Transverse colon (tissue), 4 donors: ENCODE results near the gene ZNF367. TPM values are rescaled to one million over a fixed set of nuclear protein-coding genes. Genes with fewer than 3 reads are reported as not detected.

Experiments used
- DNase-seq: peaks from one replicate; pipeline ENCODE4 v3.0.0-alpha.2; 2019
- H3K27ac ChIP-seq, 4 donors: fragments of 200-600 bp; sonication (generic); 2 replicates each; pipeline ENCODE4 v1.5.1; 2016 to 2018; ENCODE audit warnings: inconsistent platforms in 4 of 4
- H3K27me3 ChIP-seq: fragments of 200-600 bp; sonication (generic); 2 replicates; pipeline ENCODE4 v1.5.1; 2017; ENCODE audit warnings: inconsistent platforms
- H3K36me3 ChIP-seq, 4 donors: fragments of 200-600 bp; sonication (generic); 2 replicates each; pipeline ENCODE4 v1.5.1; 2017 to 2019; ENCODE audit warnings: inconsistent platforms in 4 of 4
- H3K4me1 ChIP-seq, 4 donors: fragments of 200-600 bp; sonication (generic); 2 replicates each; pipeline ENCODE4 v1.5.1; 2017 to 2020; ENCODE audit warnings: inconsistent platforms in 4 of 4
- H3K4me3 ChIP-seq, 4 donors: fragments of 200-600 bp; sonication (generic); 1 replicate in 1 of 4; 2 replicates in 3 of 4; pipeline versions ENCODE4 v1.5.1 to v1.6.1; 2017 to 2019; ENCODE audit warnings: inconsistent platforms in 4 of 4
- H3K9me3 ChIP-seq, 2 donors: fragments of 200-600 bp; sonication (generic); 2 replicates each; pipeline ENCODE4 v1.5.1; 2017 to 2019; ENCODE audit warnings: inconsistent platforms in 2 of 2
- EP300 ChIP-seq: sonication (generic); formaldehyde crosslinking; IDR thresholded peaks from one replicate; pipeline ENCODE4 v1.6.1; 2017; ENCODE audit warnings: antibody characterized with exemption, low read depth
- POLR2A ChIP-seq: fragments of 450-650 bp; IDR thresholded peaks from one replicate; pipeline ENCODE4 v1.6.1; 2016; ENCODE audit warnings: antibody characterized with exemption, mild to moderate bottlenecking, moderate library complexity
- POLR2AphosphoS5 ChIP-seq, 3 donors: sonication (generic); formaldehyde crosslinking; IDR thresholded peaks; one replicate each; pipeline ENCODE4 v1.6.1; 2016; ENCODE audit warnings: antibody characterized with exemption in 3 of 3
- WGBS, 2 donors: methylation state at CpG; one replicate each; pipeline ENCODE4 v1.1.5; 2018; ENCODE audit warnings: low coverage in 1 of 2; 5-methylcytosine and 5-hydroxymethylcytosine counted together
- in situ Hi-C, 4 donors: fragments of 200-750 bp; cut with MboI; loops; one replicate each; pipeline versions ENCODE4 v1.15.0 to v1.15.1; 2017; ENCODE audit warnings: low sequenced_read_pairs in 3 of 4, low pct_ligation_motif_present in 1 of 4, low pct_unique_long_range_greater_than_20kb in 1 of 4
- intact Hi-C: fragments of 100-400 bp; cut with DNase I; formaldehyde crosslinking; loops from one replicate; pipeline ENCODE4 v1.15.1; 2023; ENCODE audit warnings: low total_unique reads
- total RNA-seq, 4 donors: library from RNA; depleted of rRNA; stranded (reverse); fragments of >200 nt; gene quantifications; one replicate each; pipeline ENCODE4 v1.1.0, GENCODE V29; 2016
- TF ChIP-seq, protein P1 (sequence below), 5 experiments: fragments of 200-600 bp in 3 of 5; fragments of 450-650 bp in 2 of 5; sonication (generic) in 3 of 5; IDR thresholded peaks; 1 replicate in 2 of 5; 2 replicates in 3 of 5; pipeline ENCODE4 v1.5.1; 2016 to 2017; ENCODE audit warnings: antibody characterized with exemption in 5 of 5, inconsistent platforms in 3 of 5, mild to moderate bottlenecking in 2 of 5, moderate library complexity in 1 of 5

ZNF367 gene
- total RNA-seq, 4 donors from 2014 or later: 1.2 to 2.1 (median 1.4) TPM; not detected in 1

DNA sequence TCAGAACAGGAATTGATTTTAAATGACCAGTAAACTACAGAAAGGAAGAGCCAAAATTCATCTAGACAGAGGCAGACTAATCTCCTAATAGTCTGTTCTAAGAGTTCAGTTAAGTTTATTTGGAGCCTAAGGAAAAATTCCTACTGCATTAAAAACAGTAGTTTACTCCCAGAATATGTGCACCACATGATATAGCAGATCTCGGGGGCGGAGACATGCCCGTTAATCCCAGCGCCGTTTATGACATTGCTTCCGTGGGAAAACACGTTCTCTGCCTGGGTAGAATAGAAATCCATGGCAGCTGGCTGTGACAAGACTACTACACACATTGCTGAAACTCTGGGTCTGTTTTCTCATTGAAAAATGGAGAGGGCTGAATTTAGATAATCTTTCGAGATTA is 43.2 kb upstream of the ZNF367 start:
- 87 to 88% methylated on average over 8 of the region's 8 CpGs for WGBS, 2 donors
- no peaks in the 10 kb centered on the region for H3K36me3 ChIP-seq
- DNase-seq: no peak
- no peaks in the 10 kb centered on the region for H3K27me3 ChIP-seq
- H3K4me3 ChIP-seq: no peak overlapping the region
- TF ChIP-seq POLR2AphosphoS5 (IDR thresholded peaks at IDR 0.05): no peak
- no peak for TF ChIP-seq POLR2A
- TF ChIP-seq, protein P1, sequence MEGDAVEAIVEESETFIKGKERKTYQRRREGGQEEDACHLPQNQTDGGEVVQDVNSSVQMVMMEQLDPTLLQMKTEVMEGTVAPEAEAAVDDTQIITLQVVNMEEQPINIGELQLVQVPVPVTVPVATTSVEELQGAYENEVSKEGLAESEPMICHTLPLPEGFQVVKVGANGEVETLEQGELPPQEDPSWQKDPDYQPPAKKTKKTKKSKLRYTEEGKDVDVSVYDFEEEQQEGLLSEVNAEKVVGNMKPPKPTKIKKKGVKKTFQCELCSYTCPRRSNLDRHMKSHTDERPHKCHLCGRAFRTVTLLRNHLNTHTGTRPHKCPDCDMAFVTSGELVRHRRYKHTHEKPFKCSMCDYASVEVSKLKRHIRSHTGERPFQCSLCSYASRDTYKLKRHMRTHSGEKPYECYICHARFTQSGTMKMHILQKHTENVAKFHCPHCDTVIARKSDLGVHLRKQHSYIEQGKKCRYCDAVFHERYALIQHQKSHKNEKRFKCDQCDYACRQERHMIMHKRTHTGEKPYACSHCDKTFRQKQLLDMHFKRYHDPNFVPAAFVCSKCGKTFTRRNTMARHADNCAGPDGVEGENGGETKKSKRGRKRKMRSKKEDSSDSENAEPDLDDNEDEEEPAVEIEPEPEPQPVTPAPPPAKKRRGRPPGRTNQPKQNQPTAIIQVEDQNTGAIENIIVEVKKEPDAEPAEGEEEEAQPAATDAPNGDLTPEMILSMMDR (IDR thresholded peaks at IDR 0.05): no peak
- TF ChIP-seq EP300: no peak
- in situ Hi-C loops: no loop called here
- intact Hi-C loops: no loop called here
- H3K9me3 ChIP-seq: no peaks in the 10 kb centered on the region
- no peaks in the 10 kb centered on the region for H3K4me1 ChIP-seq
- no peak overlapping the region for H3K27ac ChIP-seq

DNA sequence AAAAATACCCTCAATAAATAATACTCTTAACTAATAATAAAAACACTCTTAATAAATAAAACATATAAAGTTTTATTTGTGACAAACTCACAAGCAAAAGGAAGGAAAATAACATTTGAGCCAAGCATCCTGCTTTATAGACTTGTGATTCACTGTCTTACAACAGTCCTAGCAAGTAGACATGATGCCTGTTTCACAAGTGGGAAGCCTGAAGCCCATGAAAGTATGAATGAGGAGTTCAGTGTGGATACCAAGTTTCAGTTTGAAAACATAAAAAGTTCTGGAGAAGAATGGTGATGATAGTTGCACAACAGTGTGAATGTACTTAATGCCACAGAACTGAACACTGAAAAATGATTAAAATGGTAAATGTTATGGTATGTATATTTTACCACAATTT is 42.7 kb upstream of the ZNF367 start:
- no peak overlapping the region for H3K27ac ChIP-seq
- intact Hi-C loops: no loop called here
- H3K36me3 ChIP-seq: no peaks in the 10 kb centered on the region
- H3K9me3 ChIP-seq: no peaks in the 10 kb centered on the region
- no peak for DNase-seq
- TF ChIP-seq, protein P1 (IDR thresholded peaks at IDR 0.05): no peak
- TF ChIP-seq POLR2AphosphoS5 (IDR thresholded peaks at IDR 0.05) (no peak), POLR2A (no peak), EP300 (no peak)
- in situ Hi-C loops: no loop called here
- no peak overlapping the region for H3K4me3 ChIP-seq
- H3K27me3 ChIP-seq: no peaks in the 10 kb centered on the region
- H3K4me1 ChIP-seq: no peaks in the 10 kb centered on the region

DNA sequence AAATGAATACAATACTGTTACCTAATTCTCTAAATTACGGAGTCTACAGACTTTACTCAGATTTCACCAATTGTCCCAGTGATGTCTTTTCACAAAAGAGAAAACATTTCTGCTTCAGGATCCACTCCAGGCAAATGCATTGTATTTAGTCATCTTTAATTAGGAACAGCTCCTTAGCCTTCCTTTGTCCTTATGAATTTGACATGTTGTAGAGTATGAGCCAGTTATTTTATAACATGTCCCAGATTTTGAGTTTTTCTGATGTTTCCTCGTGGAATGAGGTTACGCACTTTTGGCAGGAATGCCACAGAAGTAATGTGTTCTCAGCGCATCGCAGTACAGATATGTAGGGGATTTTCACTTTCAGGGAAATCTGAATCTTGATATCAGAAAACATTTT is 42.3 kb upstream of the ZNF367 start:
- H3K4me1 ChIP-seq: no peaks in the 10 kb centered on the region
- H3K4me3 ChIP-seq: no peak overlapping the region
- no peaks in the 10 kb centered on the region for H3K9me3 ChIP-seq
- TF ChIP-seq POLR2AphosphoS5 (IDR thresholded peaks at IDR 0.05) (no peak), EP300 (no peak), POLR2A (no peak)
- TF ChIP-seq, protein P1 (IDR thresholded peaks at IDR 0.05): no peak
- no peak overlapping the region for H3K27ac ChIP-seq
- no peaks in the 10 kb centered on the region for H3K36me3 ChIP-seq
- intact Hi-C loops: no loop called here
- no peaks in the 10 kb centered on the region for H3K27me3 ChIP-seq
- 91 to 95% methylated on average over 5 of the region's 5 CpGs for WGBS, 2 donors
- in situ Hi-C loops: no loop called here
- DNase-seq: no peak

DNA sequence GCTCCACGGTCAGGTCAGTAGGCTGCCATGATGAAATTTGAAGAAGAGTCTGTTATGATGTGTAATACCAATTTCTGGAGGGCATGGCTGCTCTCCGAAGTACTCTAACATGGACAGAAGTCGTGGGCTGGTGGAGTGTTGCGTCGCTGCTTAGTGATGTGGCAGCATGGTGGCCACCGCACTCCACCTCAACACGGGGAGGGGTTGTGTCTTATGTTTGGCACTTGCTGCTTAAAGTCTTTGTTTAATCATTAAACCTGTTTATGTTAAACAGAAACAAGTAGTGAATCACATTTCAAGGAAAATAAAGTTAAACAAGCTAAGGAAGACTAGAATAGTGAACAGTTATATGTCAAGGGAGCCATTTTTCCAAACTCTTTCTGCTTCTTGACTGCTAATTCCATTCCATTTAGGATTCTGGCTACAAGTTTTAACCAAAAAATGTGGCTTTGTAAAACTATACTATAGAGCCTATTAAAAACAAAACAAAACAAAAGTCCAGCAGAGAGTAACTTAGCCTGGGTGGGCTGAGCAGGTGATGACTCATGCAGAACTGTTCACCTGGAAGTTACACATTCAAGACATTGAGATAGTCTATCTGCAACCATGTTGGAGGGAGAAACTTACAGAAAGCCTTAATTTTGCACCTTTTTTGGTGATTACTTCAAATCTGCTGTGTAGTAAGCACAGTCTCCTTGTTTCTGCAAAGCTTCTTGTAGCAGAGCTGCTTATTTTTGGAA is 41.3 kb upstream of the ZNF367 start:
- Histone ChIP-seq H3K4me3 (no peak overlapping the region), H3K36me3 (no peaks in the 10 kb centered on the region), H3K4me1 (no peaks in the 10 kb centered on the region), H3K27me3 (no peaks in the 10 kb centered on the region), H3K27ac (no peak overlapping the region), H3K9me3 (no peaks in the 10 kb centered on the region)
- intact Hi-C loops (loop anchor here (10.0 kb wide), 2 partner anchors 155 to 195 kb away; partner anchors contain the start of genes CDC14B and PRXL2C), in situ Hi-C loops (no loop called here)
- 89 to 98% methylated on average over 4 to 7 of the region's 7 CpGs for WGBS, 2 donors
- no peak for DNase-seq
- TF ChIP-seq POLR2A: no peak
- TF ChIP-seq, protein P1 (IDR thresholded peaks at IDR 0.05): no peak
- TF ChIP-seq EP300: no peak
- no peak for TF ChIP-seq POLR2AphosphoS5 (IDR thresholded peaks at IDR 0.05)
